Calu3 (cell line): ENCODE measurements around the gene U2AF1L4. TPM values are rescaled to one million over a fixed set of nuclear protein-coding genes. Genes with fewer than 3 reads are reported as not detected.

Experiments used
- BruUV-seq: library from RNA; stranded (reverse); fragments of 400-500 nt; replicated peaks from 2 replicates; lab custom pipeline; 2021; lab: Mats Ljungman, UMichigan
- CTCF ChIA-PET: fragments of 300-600 bp; sonication (Branson Sonifier 250); formaldehyde crosslinking; loops from one replicate; lab custom pipeline; 2022; ENCODE audit warnings: antibody characterized with exemption; lab: Charles Lee
- DNase-seq: peaks from one replicate; pipeline ENCODE4 v3.0.0; 2022
- H3K27ac Mint-ChIP-seq: one replicate; pipeline ENCODE4 v1.8.0; 2022; ENCODE audit warnings: mixed read lengths; ENCODE audit not compliant: unreplicated experiment
- H3K27me3 Mint-ChIP-seq: one replicate; pipeline ENCODE4 v1.8.0; 2022; ENCODE audit warnings: mixed read lengths; ENCODE audit not compliant: unreplicated experiment
- H3K36me3 Mint-ChIP-seq: one replicate; pipeline ENCODE4 v1.8.0; 2022; ENCODE audit warnings: mild to moderate bottlenecking, moderate library complexity, mixed read lengths; ENCODE audit not compliant: insufficient read depth, unreplicated experiment
- H3K4me1 Mint-ChIP-seq: one replicate; pipeline ENCODE4 v1.8.0; 2022; ENCODE audit warnings: mild to moderate bottlenecking, low read depth, mixed read lengths; ENCODE audit not compliant: unreplicated experiment
- H3K4me3 Mint-ChIP-seq: one replicate; pipeline ENCODE4 v1.8.0; 2022; ENCODE audit warnings: mild to moderate bottlenecking, low read depth, moderate library complexity, mixed read lengths; ENCODE audit not compliant: unreplicated experiment
- H3K9me3 Mint-ChIP-seq: one replicate; pipeline ENCODE4 v1.8.0; 2022; ENCODE audit warnings: low read depth, mixed read lengths; ENCODE audit not compliant: unreplicated experiment
- CTCF ChIP-seq: fragments of 200-600 bp; IDR thresholded peaks from one replicate; pipeline ENCODE4 v1.8.0; 2022; ENCODE audit warnings: antibody characterized with exemption; ENCODE audit not compliant: unreplicated experiment
- intact Hi-C: fragments of 100-400 bp; cut with micrococcal nuclease; formaldehyde crosslinking; loops from one replicate; pipeline ENCODE4 v1.10.0; 2022; ENCODE audit not compliant: unreplicated experiment
- total RNA-seq: library from RNA; stranded (reverse); gene quantifications from 2 replicates; pipeline ENCODE4 v1.2.3, GENCODE V29; 2022

U2AF1L4 gene
- total RNA-seq, 1 experiment from 2014 or later, result 16.2 TPM

- Mint-ChIP-seq H3K4me3 (no peak overlapping the region), H3K36me3 (peaks cover 51% of the 10 kb centered on the region), H3K9me3 (no peaks in the 10 kb centered on the region), H3K27me3 (no peaks in the 10 kb centered on the region), H3K4me1 (no peaks in the 10 kb centered on the region), H3K27ac (no peak overlapping the region)
- intact Hi-C loops, result no loop called here
- BruUV-seq, result no TSS peak
- TF ChIP-seq CTCF, result no peak
- CTCF ChIA-PET, result interaction anchor here (0.6 kb wide), 1 partner anchor 386 kb away, joined by 4 read pairs; no protein-coding TSS in a partner anchor
- no peak for DNase-seq
Observed at GRCh38 chr19:35767288-35768081, 22.3 kb upstream of the U2AF1L4 start.

GRCh38 chr19:35766571-35767104, 21.4 kb upstream of the U2AF1L4 start:
- no peak overlapping the region for H3K27ac Mint-ChIP-seq
- no peaks in the 10 kb centered on the region for H3K27me3 Mint-ChIP-seq
- H3K4me1 Mint-ChIP-seq, result no peaks in the 10 kb centered on the region
- H3K36me3 Mint-ChIP-seq, result peaks cover 59% of the 10 kb centered on the region
- CTCF ChIA-PET, result interaction anchor here (0.6 kb wide), 2 partner anchors 19 to 385 kb away, joined by 3 to 4 read pairs; no protein-coding TSS in a partner anchor
- H3K9me3 Mint-ChIP-seq, result no peaks in the 10 kb centered on the region
- intact Hi-C loops, result no loop called here
- H3K4me3 Mint-ChIP-seq, result no peak overlapping the region
- no TSS peak for BruUV-seq
- DNase-seq, result no peak
- no peak for TF ChIP-seq CTCF

GRCh38 chr19:35764432-35765315, 19.5 kb upstream of the U2AF1L4 start:
- CTCF ChIA-PET, result no interaction called here
- BruUV-seq, result no TSS peak

More at GRCh38 chr19:35764432-35765315, 19.5 kb upstream of the U2AF1L4 start:
- H3K36me3 Mint-ChIP-seq, result peaks cover 59% of the 10 kb centered on the region
- no peak overlapping the region for H3K27ac Mint-ChIP-seq
- no peak for DNase-seq
- H3K9me3 Mint-ChIP-seq, result no peaks in the 10 kb centered on the region
- peaks cover 2% of the 10 kb centered on the region for H3K4me1 Mint-ChIP-seq
- TF ChIP-seq CTCF, result no peak
- H3K4me3 Mint-ChIP-seq, result no peak overlapping the region
- intact Hi-C loops, result no loop called here
- H3K27me3 Mint-ChIP-seq, result no peaks in the 10 kb centered on the region
